GM12873 (cell line): ENCODE data around the gene PRKX.

Source experiments
- TF ChIP-seq, protein P1 (sequence below): IDR thresholded peaks from 2 replicates; pipeline ENCODE4 v1.5.1; 2012; ENCODE audit warnings: low read depth, mild to moderate bottlenecking, moderate library complexity, low read length, control low read depth; ENCODE audit not compliant: insufficient read depth; ENCODE audit errors: missing control alignments

PRKX gene

DNA sequence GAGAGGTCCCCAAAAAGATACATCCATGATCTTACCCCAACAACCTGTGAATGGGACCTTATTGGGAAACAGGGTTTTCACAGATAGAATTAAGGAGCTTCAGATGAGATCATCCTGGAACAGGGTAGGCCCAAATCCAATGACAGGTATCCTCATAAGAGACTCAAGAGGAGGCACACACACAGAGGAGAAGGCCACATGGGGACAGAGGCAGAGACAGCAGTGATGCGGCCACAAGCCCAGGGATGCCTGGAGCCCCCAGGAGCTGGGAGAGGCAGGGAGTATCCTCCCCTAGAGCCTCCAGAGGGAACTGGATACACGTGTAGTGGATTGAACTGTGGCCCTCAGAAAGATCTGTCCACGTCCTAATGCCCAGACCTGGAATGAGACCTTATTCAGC lies 82.3 kb downstream of the PRKX start:
- TF ChIP-seq, protein P1, sequence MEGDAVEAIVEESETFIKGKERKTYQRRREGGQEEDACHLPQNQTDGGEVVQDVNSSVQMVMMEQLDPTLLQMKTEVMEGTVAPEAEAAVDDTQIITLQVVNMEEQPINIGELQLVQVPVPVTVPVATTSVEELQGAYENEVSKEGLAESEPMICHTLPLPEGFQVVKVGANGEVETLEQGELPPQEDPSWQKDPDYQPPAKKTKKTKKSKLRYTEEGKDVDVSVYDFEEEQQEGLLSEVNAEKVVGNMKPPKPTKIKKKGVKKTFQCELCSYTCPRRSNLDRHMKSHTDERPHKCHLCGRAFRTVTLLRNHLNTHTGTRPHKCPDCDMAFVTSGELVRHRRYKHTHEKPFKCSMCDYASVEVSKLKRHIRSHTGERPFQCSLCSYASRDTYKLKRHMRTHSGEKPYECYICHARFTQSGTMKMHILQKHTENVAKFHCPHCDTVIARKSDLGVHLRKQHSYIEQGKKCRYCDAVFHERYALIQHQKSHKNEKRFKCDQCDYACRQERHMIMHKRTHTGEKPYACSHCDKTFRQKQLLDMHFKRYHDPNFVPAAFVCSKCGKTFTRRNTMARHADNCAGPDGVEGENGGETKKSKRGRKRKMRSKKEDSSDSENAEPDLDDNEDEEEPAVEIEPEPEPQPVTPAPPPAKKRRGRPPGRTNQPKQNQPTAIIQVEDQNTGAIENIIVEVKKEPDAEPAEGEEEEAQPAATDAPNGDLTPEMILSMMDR, result no peak

DNA sequence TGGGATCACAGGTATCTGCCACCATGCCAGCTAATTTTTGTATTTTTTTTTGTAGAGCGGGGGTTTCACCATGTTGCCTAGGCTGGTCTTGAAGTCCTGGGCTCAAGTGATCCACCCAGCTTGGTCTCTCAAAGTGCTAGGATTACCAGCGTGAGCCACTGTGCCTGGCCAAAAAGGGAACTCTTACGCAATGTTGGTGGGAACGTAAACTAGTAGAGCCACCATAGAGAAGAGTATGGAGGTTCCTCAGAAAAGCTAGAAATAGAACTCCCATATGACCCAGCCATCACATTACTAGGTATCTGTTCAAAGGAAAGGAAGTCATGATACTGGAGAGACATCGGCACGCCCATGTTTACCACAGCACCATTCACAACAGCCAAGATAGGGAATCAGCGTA lies 85.9 kb downstream of the PRKX start:
- TF ChIP-seq, protein P1, result no peak

DNA sequence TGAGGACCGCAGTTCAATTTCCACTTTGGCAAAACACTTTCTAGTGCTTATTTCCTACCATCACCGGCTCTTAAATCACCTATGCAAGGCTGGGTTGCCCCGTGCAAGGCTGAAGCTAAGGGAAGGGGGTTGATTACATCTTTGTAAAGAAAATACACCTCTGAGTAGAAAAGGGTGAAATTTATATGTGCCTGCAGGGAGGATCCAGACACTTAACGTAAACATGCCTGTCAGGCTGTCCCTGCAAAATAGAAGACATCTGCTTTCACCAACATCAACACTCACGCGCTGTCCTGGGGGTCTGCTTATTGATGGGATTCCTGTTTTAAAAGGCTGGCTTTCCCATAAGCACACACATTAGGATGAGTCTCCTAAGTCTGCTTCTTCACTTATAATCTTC lies 92.0 kb downstream of the PRKX start:
- TF ChIP-seq, protein P1, result no peak

DNA sequence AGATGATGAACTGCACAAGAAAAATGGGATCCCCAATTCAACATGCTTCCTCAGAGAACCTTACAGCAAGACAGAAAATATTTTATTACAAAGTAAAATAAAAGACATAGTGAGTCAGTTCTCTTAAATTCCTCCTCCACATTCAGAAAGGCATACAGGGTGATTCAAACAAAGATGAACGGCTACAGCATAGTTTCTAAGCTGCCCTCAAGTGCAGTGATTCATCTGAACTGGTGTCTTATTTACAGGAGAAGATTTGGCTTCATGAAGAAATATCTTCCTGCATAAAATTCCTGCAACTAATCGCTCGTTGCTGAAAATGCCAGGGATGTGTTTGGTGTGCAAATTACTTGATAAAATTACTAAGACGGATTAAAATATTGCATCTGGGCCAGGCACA lies 103.6 kb downstream of the PRKX start:
- TF ChIP-seq, protein P1, result no peak

DNA sequence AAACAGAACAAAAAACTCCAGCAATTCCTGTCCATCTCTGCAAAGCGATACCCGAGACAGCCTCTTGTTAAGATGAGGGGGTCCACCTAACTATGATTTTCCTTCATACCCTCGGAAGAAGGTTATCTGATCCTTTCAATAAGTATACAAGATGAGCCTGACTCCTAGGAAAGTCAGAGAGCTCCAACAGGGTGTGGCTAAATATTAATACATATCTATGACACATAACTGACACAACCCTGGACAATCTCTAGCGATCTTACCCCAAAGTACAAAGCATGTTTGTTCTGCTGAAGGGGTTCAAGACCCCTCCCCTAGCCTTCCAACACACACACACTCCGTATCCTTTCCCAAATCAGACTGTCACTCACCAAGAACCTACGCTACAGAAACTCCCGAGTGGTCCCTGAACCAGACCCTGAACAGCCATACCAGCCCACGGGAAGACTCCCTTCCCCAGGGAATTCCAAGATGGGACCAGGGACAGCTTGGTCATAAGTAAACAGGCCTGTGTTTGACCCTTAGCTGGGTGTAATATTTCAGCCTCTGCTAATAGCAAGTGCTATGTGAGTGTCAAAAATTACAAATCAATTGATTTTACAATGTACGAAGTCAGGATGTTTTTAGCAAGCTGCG lies 110.3 kb downstream of the PRKX start:
- TF ChIP-seq, protein P1, result no peak

DNA sequence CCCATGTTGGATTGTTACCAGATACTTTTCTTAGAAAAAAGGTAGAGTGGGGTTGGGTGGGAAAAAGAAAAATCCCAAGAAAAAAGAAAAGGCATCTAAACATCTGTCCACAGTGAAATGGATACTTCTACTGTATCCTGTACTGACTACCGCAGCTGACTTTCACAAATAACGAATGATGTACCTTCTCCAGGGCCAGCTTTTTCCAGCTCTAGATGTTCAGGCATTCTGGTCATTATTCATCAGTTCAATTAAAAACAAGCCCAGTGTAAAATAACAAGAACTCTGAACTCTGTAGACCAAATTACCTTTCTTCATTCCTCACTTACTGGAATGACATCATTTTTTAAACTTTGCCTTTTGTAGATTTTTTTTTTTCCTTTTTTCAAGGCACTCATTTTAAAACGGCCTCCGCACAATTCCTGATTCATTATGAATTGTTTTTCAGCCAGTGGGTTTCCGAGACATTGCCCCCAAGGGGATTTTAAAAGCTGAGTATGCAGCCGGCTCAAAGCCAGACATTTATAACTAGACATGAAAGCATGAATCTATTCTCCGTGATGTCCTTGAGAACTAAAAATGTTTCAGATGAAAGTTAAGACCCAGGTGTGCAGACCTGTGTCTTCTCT lies 113.5 kb downstream of the PRKX start:
- TF ChIP-seq, protein P1, result no peak

DNA sequence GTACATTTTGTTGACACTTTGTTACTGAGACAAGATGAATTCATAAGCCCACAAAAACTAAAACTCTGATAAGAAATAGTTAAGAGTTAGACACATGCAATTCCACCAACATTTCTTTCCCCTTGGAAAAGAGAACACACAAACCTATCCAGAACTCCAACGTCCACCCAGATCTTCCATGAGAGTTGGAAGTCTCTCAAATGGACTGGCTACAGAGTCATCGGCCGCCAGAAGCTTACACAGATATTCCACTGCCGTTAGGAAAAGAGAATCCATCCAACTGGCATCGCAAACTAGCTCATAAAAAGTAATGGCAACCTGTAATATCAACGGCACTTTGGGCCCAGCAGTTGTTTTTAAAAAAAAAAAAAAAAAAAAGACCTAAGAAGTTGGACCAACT lies 114.7 kb downstream of the PRKX start:
- TF ChIP-seq, protein P1, result no peak
